Measurements from ENCODE around the gene MYBPC3. TPM values are rescaled to one million over a fixed set of nuclear protein-coding genes. Genes with fewer than 3 reads are reported as not detected.
"Not testable (repeated sequence)": the region's sequence is repeated elsewhere in the genome, so short reads cannot be mapped to it uniquely, and the experiment has no call there.

MYBPC3 gene
- total RNA-seq, 1 experiment from 2014 or later, result 0.07 TPM

GRCh38 chr11:47317064-47317828 lies 35.3 kb downstream of the MYBPC3 start:
- Mint-ChIP-seq H3K27me3 (ENCODE audit: low read depth) (no peaks in the 10 kb centered on the region), H3K36me3 (peaks cover 19% of the 10 kb centered on the region), H3K9me3 (no peaks in the 10 kb centered on the region), H3K4me1 (no peaks in the 10 kb centered on the region), H3K4me3 (no peak overlapping the region), H3K27ac (no peak overlapping the region)
- no peak for ATAC-seq
- DNase-seq (ENCODE audit: low spot score), result no peak
- CTCF ChIA-PET, result no interaction called here
- POLR2A ChIA-PET, result no interaction called here
- TF ChIP-seq IRF2 (CRISPR knock-in tag; IDR thresholded peaks at IDR 0.05; ENCODE audit: borderline replicate concordance, low read depth) (no peak), FOXJ3 (CRISPR knock-in tag; IDR thresholded peaks at IDR 0.05; ENCODE audit: borderline replicate concordance) (no peak), OVOL2 (CRISPR knock-in tag; IDR thresholded peaks at IDR 0.05; ENCODE audit: borderline replicate concordance) (no peak), ZNF512 (CRISPR knock-in tag; IDR thresholded peaks at IDR 0.05; ENCODE audit: borderline replicate concordance) (no peak), MAX (CRISPR knock-in tag; IDR thresholded peaks at IDR 0.05) (no peak), SP1 (CRISPR knock-in tag; conservative IDR thresholded peaks at IDR 0.05) (no peak), ZNF232 (CRISPR knock-in tag; IDR thresholded peaks at IDR 0.05) (no peak), RELA (CRISPR knock-in tag; IDR thresholded peaks at IDR 0.05; ENCODE audit: borderline replicate concordance) (no peak), CTCF (IDR thresholded peaks at IDR 0.05) (no peak), ZNF263 (CRISPR knock-in tag; IDR thresholded peaks at IDR 0.05; ENCODE audit: low read depth) (no peak), RORB (CRISPR knock-in tag; IDR thresholded peaks at IDR 0.05) (no peak), MXD4 (CRISPR knock-in tag; IDR thresholded peaks at IDR 0.05; ENCODE audit: borderline replicate concordance) (no peak), SOX15 (CRISPR knock-in tag; IDR thresholded peaks at IDR 0.05) (no peak), FOXP1 (CRISPR knock-in tag; IDR thresholded peaks at IDR 0.05; ENCODE audit: borderline replicate concordance) (no peak), ZBTB43 (CRISPR knock-in tag; IDR thresholded peaks at IDR 0.05) (no peak), ATF3 (CRISPR knock-in tag; conservative IDR thresholded peaks at IDR 0.05) (no peak), NFE2L1 (CRISPR knock-in tag; IDR thresholded peaks at IDR 0.05) (no peak)

GRCh38 chr11:47316501-47316900 lies 36.0 kb downstream of the MYBPC3 start:
- not testable (repeated sequence) for H3K9me3 Mint-ChIP-seq; H3K4me1 Mint-ChIP-seq; H3K27ac Mint-ChIP-seq; H3K27me3 Mint-ChIP-seq (ENCODE audit: low read depth); H3K4me3 Mint-ChIP-seq; ATAC-seq; DNase-seq (ENCODE audit: low spot score)
- H3K36me3 Mint-ChIP-seq, result peaks cover 23% of the 10 kb centered on the region
- ChIA-PET CTCF (interaction anchor here (1.0 to 1.6 kb wide), 2 partner anchors 38 to 57 kb away, joined by 3 to 4 read pairs; no protein-coding TSS in a partner anchor), POLR2A (interaction anchor here (0.7 kb wide), 1 partner anchor 21 kb away, joined by 3 read pairs; no protein-coding TSS in a partner anchor)

GRCh38 chr11:47314992-47315391 lies 37.5 kb downstream of the MYBPC3 start:
- ChIA-PET POLR2A (no interaction called here), CTCF (interaction anchor here (1.2 kb wide), 1 partner anchor 15 kb away, joined by 4 read pairs; no protein-coding TSS in a partner anchor)
- no peaks in the 10 kb centered on the region for H3K4me1 Mint-ChIP-seq
- H3K27me3 Mint-ChIP-seq (ENCODE audit: low read depth), result no peaks in the 10 kb centered on the region
- ATAC-seq, result no peak
- no peak overlapping the region for H3K4me3 Mint-ChIP-seq
- no peak overlapping the region for H3K27ac Mint-ChIP-seq
- H3K9me3 Mint-ChIP-seq, result no peaks in the 10 kb centered on the region
- DNase-seq (ENCODE audit: low spot score), result no peak
- H3K36me3 Mint-ChIP-seq, result peaks cover 29% of the 10 kb centered on the region
- TF ChIP-seq NR3C1 (CRISPR knock-in tag; conservative IDR thresholded peaks at IDR 0.05; ENCODE audit: low read depth) (no peak), PRDM15 (CRISPR knock-in tag; IDR thresholded peaks at IDR 0.05) (no peak)

All from WTC11 (cell line).